SK-N-SH (cell line): ENCODE results near the gene RB1.

Experiments
- CTCF ChIP-seq: fragments of 200-600 bp; sonication (generic); IDR thresholded peaks from 2 replicates; pipeline ENCODE4 v1.6.1; 2017; ENCODE audit warnings: antibody characterized with exemption, mild to moderate bottlenecking, moderate library complexity
- JUND ChIP-seq: IDR thresholded peaks from 2 replicates; pipeline ENCODE4 v1.4.0; 2012
- POLR2AphosphoS5 ChIP-seq: IDR thresholded peaks from 2 replicates; pipeline ENCODE4 v1.6.1; 2012; ENCODE audit warnings: low read depth, low read length
- YY1 ChIP-seq: IDR thresholded peaks from 2 replicates; pipeline ENCODE4 v1.4.0; 2012; ENCODE audit warnings: low read depth, mild to moderate bottlenecking
- TF ChIP-seq, protein P1 (sequence below): IDR thresholded peaks from 2 replicates; pipeline ENCODE4 v1.4.0; 2012; ENCODE audit warnings: low read depth, borderline replicate concordance

DNA sequence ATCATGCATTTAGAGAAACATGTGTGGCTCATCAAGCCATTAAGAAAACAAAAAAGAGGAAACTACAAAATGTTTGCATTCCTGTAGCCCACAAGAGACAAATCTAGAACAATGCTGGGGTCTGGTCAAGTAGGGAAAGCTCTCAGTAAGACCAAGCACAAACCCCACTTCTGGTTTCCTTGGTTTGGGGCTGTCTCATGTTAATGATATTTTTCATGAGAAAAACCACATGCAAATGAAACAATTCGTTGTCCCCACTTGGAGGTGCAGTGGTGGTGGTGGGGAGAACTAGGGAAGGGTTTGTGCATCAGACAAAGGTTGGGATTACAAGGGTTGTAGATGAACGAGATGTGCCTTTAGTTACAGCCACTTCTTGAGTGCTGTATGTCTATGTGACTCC is 7.0 kb upstream of the RB1 start:
- TF ChIP-seq, protein P1, sequence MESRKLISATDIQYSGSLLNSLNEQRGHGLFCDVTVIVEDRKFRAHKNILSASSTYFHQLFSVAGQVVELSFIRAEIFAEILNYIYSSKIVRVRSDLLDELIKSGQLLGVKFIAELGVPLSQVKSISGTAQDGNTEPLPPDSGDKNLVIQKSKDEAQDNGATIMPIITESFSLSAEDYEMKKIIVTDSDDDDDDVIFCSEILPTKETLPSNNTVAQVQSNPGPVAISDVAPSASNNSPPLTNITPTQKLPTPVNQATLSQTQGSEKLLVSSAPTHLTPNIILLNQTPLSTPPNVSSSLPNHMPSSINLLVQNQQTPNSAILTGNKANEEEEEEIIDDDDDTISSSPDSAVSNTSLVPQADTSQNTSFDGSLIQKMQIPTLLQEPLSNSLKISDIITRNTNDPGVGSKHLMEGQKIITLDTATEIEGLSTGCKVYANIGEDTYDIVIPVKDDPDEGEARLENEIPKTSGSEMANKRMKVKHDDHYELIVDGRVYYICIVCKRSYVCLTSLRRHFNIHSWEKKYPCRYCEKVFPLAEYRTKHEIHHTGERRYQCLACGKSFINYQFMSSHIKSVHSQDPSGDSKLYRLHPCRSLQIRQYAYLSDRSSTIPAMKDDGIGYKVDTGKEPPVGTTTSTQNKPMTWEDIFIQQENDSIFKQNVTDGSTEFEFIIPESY = no peak
- TF ChIP-seq CTCF = no peak
- TF ChIP-seq YY1 = no peak
- TF ChIP-seq POLR2AphosphoS5 = no peak
- TF ChIP-seq JUND = no peak
